Measurements from ENCODE around the gene ABLIM3. TPM values are rescaled to one million over a fixed set of nuclear protein-coding genes. Genes with fewer than 3 reads are reported as not detected.

The ABLIM3 gene
- total and polyA plus RNA-seq, 12 donors: 53.6 to 189 (median 103) TPM

GRCh38 chr5:149138182-149138923, 2.9 kb upstream of the ABLIM3 start:
- TF ChIP-seq, protein P1, sequence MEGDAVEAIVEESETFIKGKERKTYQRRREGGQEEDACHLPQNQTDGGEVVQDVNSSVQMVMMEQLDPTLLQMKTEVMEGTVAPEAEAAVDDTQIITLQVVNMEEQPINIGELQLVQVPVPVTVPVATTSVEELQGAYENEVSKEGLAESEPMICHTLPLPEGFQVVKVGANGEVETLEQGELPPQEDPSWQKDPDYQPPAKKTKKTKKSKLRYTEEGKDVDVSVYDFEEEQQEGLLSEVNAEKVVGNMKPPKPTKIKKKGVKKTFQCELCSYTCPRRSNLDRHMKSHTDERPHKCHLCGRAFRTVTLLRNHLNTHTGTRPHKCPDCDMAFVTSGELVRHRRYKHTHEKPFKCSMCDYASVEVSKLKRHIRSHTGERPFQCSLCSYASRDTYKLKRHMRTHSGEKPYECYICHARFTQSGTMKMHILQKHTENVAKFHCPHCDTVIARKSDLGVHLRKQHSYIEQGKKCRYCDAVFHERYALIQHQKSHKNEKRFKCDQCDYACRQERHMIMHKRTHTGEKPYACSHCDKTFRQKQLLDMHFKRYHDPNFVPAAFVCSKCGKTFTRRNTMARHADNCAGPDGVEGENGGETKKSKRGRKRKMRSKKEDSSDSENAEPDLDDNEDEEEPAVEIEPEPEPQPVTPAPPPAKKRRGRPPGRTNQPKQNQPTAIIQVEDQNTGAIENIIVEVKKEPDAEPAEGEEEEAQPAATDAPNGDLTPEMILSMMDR (IDR thresholded peaks at IDR 0.05): no peak
- Histone ChIP-seq H3K36me3 (no peaks in the 10 kb centered on the region), H3K4me1 (peaks cover 6 to 71% (median 36%) of the 10 kb centered on the region in 9 donors), H3K4me3 (no peak overlapping the region), H3K27ac (peak overlapping the region; percentile 36 to 95 (median 64)), H3K27me3 (peaks cover 0 to 7% (median 0%) of the 10 kb centered on the region in 7 donors), H3K9me3 (no peaks in the 10 kb centered on the region)
- intact Hi-C loops (cut with DNase I): loop anchor here in 4 of 10 donors (10.0 kb wide), 3 partner anchors 206 to 436 kb away; partner anchors contain the start of gene GRPEL2 (in 1 of the 4)
- peak in 5 of 8 donors; percentile 8 to 52 (median 29) for ATAC-seq
- WGBS, 2 donors: 60 to 64% methylated on average over 7 of the region's 7 CpGs
- DNase-seq: peak in 1 of 2 donors; percentile 48

GRCh38 chr5:149140197-149141002, 893 bp upstream of the ABLIM3 start:
- Histone ChIP-seq H3K27ac (peak overlapping the region in 9 of 10 donors; percentile 86 to 95 (median 92)), H3K4me1 (peaks cover 3 to 69% (median 33%) of the 10 kb centered on the region in 9 donors), H3K4me3 (peak overlapping the region in 1 of 10 donors; percentile 90), H3K27me3 (peaks cover 0 to 7% (median 0%) of the 10 kb centered on the region in 7 donors), H3K36me3 (no peaks in the 10 kb centered on the region), H3K9me3 (no peaks in the 10 kb centered on the region)
- ATAC-seq (no peak), DNase-seq (no peak)
- WGBS, 2 donors: 86 to 91% methylated on average over 11 of the region's 11 CpGs
- TF ChIP-seq, protein P1 (IDR thresholded peaks at IDR 0.05): no peak
- intact Hi-C loops (cut with DNase I): loop anchor here (1.0 to 5.0 kb wide), 5 partner anchors 37 to 89 kb away; no protein-coding TSS in a partner anchor

DNA sequence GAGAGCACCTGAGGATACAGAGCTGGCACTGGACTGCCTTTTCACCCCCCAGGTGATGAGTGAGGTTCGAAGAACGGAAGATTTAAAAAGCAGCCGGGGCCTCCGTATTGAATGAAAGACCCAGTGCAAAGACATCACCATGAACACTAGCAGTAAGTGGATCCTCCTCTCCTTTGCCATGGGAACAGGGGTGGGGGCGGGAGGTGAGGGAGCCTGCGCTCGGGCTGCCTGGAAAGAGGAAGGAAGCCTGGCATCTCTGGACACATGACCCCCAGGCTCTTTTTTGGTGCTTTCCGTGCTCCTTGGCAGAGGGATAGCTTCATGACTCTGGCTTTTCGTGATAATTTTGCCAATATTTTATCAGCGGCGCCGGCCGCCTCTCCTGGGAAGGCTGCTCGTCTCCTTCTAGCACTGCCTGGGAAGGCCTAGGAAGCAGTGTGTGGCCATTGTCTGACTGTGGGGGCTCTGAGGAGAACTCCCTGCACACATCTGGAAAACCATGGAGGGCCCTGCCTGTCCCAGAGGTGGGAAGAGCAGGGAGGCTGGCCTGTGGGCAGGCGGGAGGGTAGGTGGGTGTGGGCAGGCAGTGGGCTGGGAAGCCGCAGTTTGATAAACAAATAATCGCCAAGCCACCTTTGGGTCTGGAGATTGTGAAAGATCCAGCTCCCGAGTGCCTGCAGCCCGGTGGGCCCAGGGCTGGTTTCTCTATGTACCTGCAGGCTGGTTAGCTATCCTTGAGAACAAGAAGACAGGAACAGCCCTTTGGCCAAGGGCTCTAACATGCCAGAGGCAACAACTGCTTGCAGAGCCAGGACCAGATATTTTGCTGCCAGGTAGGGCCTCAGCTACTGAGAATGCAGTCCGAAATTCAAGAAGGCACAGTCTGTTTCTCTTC, 911 bp downstream of the ABLIM3 start:
- Histone ChIP-seq H3K4me1 (peaks cover 3 to 57% (median 21%) of the 10 kb centered on the region in 9 donors), H3K27me3 (peaks cover 0 to 7% (median 0%) of the 10 kb centered on the region in 7 donors), H3K4me3 (peak overlapping the region; percentile 71 to 98 (median 88)), H3K36me3 (no peaks in the 10 kb centered on the region), H3K27ac (peak overlapping the region; percentile 86 to 95 (median 92)), H3K9me3 (peaks cover 0 to 10% (median 0%) of the 10 kb centered on the region in 11 donors)
- WGBS, 2 donors: 23 to 26% methylated on average over 20 of the region's 20 CpGs
- DNase-seq: peak; percentile 43 to 62
- intact Hi-C loops (cut with DNase I): loop anchor here (1.0 to 5.0 kb wide), 5 partner anchors 35 to 87 kb away; no protein-coding TSS in a partner anchor
- ATAC-seq: peak; percentile 72 to 81 (median 78)
- TF ChIP-seq, protein P1 (IDR thresholded peaks at IDR 0.05): no peak
